ENCODE data around the gene GTF2A1L.

GRCh38 chr2:48638261-48638660 lies 20.6 kb downstream of the GTF2A1L start:
- no peak for TF ChIP-seq POLR2AphosphoS5 (IDR thresholded peaks at IDR 0.05; ENCODE audit: borderline replicate concordance, low read depth, low read length)
- no peak for TF ChIP-seq EZH2 (IDR thresholded peaks at IDR 0.05)

Measured in SK-N-MC (cell line).